ENCODE results near the gene BMP6. TPM values are rescaled to one million over a fixed set of nuclear protein-coding genes. Genes with fewer than 3 reads are reported as not detected.

BMP6 gene
- total RNA-seq, 3 donors from 2014 or later: 3.5 to 11.1 (median 6.2) TPM

DNA sequence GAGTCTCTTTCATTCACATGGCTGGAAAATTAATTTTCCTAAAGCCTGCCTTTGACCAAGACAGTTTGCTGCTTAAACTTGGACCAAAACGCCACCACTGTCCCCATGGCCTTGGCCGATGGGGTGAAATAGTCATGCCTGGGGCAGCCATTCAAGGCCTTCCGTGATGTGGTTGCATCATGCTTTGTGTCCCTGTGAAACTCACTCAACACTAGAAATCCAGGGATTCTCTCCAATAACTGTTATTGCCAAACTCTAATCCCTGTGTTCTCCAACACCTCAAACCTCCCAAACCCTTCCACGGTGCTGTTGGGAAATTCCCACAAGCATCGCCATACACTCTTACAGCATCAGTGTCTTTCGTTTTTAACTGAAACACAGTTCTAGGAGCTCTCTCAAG lies 186.1 kb downstream of the BMP6 start:
- no peaks in the 10 kb centered on the region for H3K36me3 ChIP-seq
- intact Hi-C loops (cut with DNase I; ENCODE audit: low total_unique reads): no loop called here
- H3K4me3 ChIP-seq: no peak overlapping the region
- no peaks in the 10 kb centered on the region for H3K9me3 ChIP-seq
- no peak overlapping the region for H3K27ac ChIP-seq
- no peaks in the 10 kb centered on the region for H3K4me1 ChIP-seq
- TF ChIP-seq POLR2AphosphoS5 (IDR thresholded peaks at IDR 0.05): peak in 1 of 3 donors; percentile 31
- TF ChIP-seq, protein P1, sequence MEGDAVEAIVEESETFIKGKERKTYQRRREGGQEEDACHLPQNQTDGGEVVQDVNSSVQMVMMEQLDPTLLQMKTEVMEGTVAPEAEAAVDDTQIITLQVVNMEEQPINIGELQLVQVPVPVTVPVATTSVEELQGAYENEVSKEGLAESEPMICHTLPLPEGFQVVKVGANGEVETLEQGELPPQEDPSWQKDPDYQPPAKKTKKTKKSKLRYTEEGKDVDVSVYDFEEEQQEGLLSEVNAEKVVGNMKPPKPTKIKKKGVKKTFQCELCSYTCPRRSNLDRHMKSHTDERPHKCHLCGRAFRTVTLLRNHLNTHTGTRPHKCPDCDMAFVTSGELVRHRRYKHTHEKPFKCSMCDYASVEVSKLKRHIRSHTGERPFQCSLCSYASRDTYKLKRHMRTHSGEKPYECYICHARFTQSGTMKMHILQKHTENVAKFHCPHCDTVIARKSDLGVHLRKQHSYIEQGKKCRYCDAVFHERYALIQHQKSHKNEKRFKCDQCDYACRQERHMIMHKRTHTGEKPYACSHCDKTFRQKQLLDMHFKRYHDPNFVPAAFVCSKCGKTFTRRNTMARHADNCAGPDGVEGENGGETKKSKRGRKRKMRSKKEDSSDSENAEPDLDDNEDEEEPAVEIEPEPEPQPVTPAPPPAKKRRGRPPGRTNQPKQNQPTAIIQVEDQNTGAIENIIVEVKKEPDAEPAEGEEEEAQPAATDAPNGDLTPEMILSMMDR (IDR thresholded peaks at IDR 0.05): no peak
- H3K27me3 ChIP-seq: no peaks in the 10 kb centered on the region
- DNase-seq (ENCODE audit: low spot score in 2 of 2): no peak

DNA sequence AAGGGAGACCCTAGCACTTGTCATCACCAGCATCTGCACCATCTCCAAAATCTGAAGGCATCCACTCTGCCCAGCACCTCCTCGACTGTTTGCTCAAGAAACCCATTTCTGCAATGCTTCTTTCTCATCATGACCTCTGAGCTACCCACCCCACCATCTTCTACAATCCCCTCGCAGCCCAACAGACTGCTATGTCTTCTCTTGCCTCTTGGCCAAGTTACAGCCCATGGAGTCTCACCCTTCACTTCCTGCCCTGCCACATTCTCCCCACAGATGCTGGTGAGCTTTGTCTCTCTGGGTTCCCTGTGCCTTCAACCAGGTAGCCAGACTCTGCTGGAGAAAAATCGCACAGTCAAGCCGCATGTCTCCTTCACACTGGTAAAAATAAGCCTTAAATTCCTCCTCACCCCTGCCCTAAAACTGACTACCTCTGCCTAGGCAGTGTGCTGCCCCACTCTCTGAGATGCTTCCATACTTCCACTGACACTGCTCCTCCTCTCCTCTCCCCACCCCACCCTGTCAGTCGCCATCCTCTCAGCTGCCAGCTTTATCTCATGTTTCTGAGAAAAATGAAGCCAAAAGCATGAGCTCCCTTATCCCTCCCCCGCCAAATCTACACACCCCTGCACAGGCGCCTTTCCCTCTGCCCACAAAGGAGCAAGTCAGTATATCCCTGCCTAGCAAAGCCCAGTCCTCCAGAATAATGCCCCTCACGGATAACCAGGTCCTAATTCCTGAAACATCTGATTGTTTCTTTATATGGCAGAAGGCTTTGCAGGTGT lies 187.0 kb downstream of the BMP6 start:
- no peak overlapping the region for H3K27ac ChIP-seq
- H3K9me3 ChIP-seq: no peaks in the 10 kb centered on the region
- intact Hi-C loops (cut with DNase I; ENCODE audit: low total_unique reads): no loop called here
- H3K27me3 ChIP-seq: no peaks in the 10 kb centered on the region
- H3K4me3 ChIP-seq: no peak overlapping the region
- DNase-seq (ENCODE audit: low spot score in 2 of 2): no peak
- H3K4me1 ChIP-seq: no peaks in the 10 kb centered on the region
- H3K36me3 ChIP-seq: no peaks in the 10 kb centered on the region
- no peak for TF ChIP-seq POLR2AphosphoS5 (IDR thresholded peaks at IDR 0.05)
- TF ChIP-seq POLR2A (IDR thresholded peaks at IDR 0.05): no peak
- TF ChIP-seq, protein P1 (IDR thresholded peaks at IDR 0.05): no peak

DNA sequence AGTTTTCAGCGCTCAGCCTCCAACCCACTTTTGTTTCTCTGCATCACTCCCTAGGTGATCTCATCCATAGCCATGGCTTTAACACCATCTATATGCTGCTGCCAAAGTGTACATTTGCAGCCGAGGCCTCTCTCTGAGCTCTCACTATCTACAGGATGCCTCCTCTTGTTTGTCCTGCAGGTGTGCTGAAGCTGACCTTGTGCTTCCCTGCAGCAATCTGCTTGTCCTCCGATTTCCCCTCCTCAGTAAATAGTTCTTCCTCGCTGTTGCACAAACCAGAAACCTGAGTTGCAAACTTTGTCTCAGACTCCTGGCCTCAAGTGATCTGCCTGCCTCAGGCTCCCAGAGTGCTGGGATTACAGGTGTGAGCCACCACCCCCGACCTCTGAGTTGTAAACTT lies 188.4 kb downstream of the BMP6 start:
- Histone ChIP-seq H3K27ac (peak overlapping the region in 1 of 2 donors; percentile 85), H3K4me3 (no peak overlapping the region), H3K27me3 (no peaks in the 10 kb centered on the region), H3K4me1 (no peaks in the 10 kb centered on the region), H3K9me3 (no peaks in the 10 kb centered on the region), H3K36me3 (no peaks in the 10 kb centered on the region)
- intact Hi-C loops (cut with DNase I; ENCODE audit: low total_unique reads): no loop called here
- DNase-seq (ENCODE audit: low spot score in 2 of 2): no peak
- TF ChIP-seq POLR2AphosphoS5 (IDR thresholded peaks at IDR 0.05): no peak
- TF ChIP-seq POLR2A (IDR thresholded peaks at IDR 0.05): no peak
- TF ChIP-seq, protein P1 (IDR thresholded peaks at IDR 0.05): no peak

- H3K4me3 ChIP-seq: no peak overlapping the region
- H3K27me3 ChIP-seq: no peaks in the 10 kb centered on the region
- no peaks in the 10 kb centered on the region for H3K9me3 ChIP-seq
- no peaks in the 10 kb centered on the region for H3K4me1 ChIP-seq
- no peaks in the 10 kb centered on the region for H3K36me3 ChIP-seq
- peak overlapping the region in 1 of 2 donors; percentile 85 for H3K27ac ChIP-seq
- intact Hi-C loops (cut with DNase I; ENCODE audit: low total_unique reads): no loop called here
- TF ChIP-seq POLR2A (IDR thresholded peaks at IDR 0.05) (no peak), POLR2AphosphoS5 (IDR thresholded peaks at IDR 0.05) (peak in 2 of 3 donors; percentile 44 to 83)
- no peak for DNase-seq (ENCODE audit: low spot score in 2 of 2)
Measured at GRCh38 chr6:7914991-7915789, 189.3 kb downstream of the BMP6 start.

GRCh38 chr6:7916959-7917358 lies 191.1 kb downstream of the BMP6 start:
- DNase-seq (ENCODE audit: low spot score in 2 of 2): no peak
- no peak overlapping the region for H3K27ac ChIP-seq
- no peaks in the 10 kb centered on the region for H3K27me3 ChIP-seq
- no peaks in the 10 kb centered on the region for H3K4me1 ChIP-seq
- H3K9me3 ChIP-seq: no peaks in the 10 kb centered on the region
- no peak overlapping the region for H3K4me3 ChIP-seq
- no peaks in the 10 kb centered on the region for H3K36me3 ChIP-seq
- TF ChIP-seq POLR2AphosphoS5 (IDR thresholded peaks at IDR 0.05) (no peak), POLR2A (IDR thresholded peaks at IDR 0.05) (no peak)
- TF ChIP-seq, protein P1 (IDR thresholded peaks at IDR 0.05): no peak
- intact Hi-C loops (cut with DNase I; ENCODE audit: low total_unique reads): no loop called here

Data from breast epithelium (tissue), 4 donors.